K562 (cell line): Measurements from ENCODE around the gene SYT14. TPM values are rescaled to one million over a fixed set of nuclear protein-coding genes. Genes with fewer than 3 reads are reported as not detected.

ENCODE experiments used
- ATAC-seq: fragments of 200-7000 bp; cut with Tn5 transposase; 3 replicates; pipeline ENCODE4 v1.9.1; 2020; ENCODE audit warnings: moderate library complexity
- BruUV-seq: library from RNA; stranded (reverse); fragments of 400-500 nt; replicated peaks from 2 replicates; lab custom pipeline; 2021; lab: Mats Ljungman, UMichigan
- CTCF ChIA-PET: fragments of 300-600 bp; formaldehyde crosslinking; extraction: SDS; loops from one replicate; lab custom pipeline; 2021; ENCODE audit warnings: low intra/inter-chr PET ratio; lab: Yijun Ruan, JAX
- POLR2A ChIA-PET: fragments of 300-600, 350-650 bp; sonication (Branson Sonifier 250); formaldehyde crosslinking; extraction: SDS; loops from one replicate; lab custom pipeline; 2021; ENCODE audit warnings: antibody characterized with exemption, inconsistent platforms; lab: Yijun Ruan, JAX
- DNase-seq, 4 experiments: peaks; one replicate each; pipeline versions ENCODE4 v3.0.0 to v3.0.0-alpha.2; 2011 to 2018; ENCODE audit warnings: low spot score in 3 of 4, mixed read lengths in 3 of 4; ENCODE audit errors: extremely low read depth in 1 of 4
- FAIRE-seq: peaks from 2 replicates; lab custom pipeline; 2011; peaks lifted over from hg19 to GRCh38; lab: Jason Lieb, UNC
- H2AFZ ChIP-seq: 2 replicates; pipeline ENCODE4 v1.6.0; 2011; ENCODE audit warnings: low read depth, low read length, control low read depth, inconsistent platforms
- H3K27ac ChIP-seq: fragments of 200-600 bp; 3 replicates; pipeline ENCODE4 v1.8.0; 2011; ENCODE audit warnings: low read depth, mild to moderate bottlenecking, control low read depth, inconsistent platforms, low read length, moderate library complexity, mixed read lengths; ENCODE audit errors: extremely low read depth
- H3K27me3 ChIP-seq, 2 experiments: fragments of 300-600 bp in 1 of 2; 2 replicates in 1 of 2; 3 replicates in 1 of 2; pipeline versions ENCODE4 v1.6.0 to v1.8.0; 2011; ENCODE audit warnings: inconsistent platforms in 2 of 2, low read length in 2 of 2, mild to moderate bottlenecking in 1 of 2, mixed read lengths in 1 of 2, moderate library complexity in 1 of 2; ENCODE audit not compliant: control insufficient read depth in 2 of 2, insufficient read depth in 2 of 2
- H3K36me3 ChIP-seq: fragments of 300-600 bp; 3 replicates; pipeline ENCODE4 v1.8.0; 2011; ENCODE audit warnings: mild to moderate bottlenecking, low read length, inconsistent platforms; ENCODE audit not compliant: control insufficient read depth, insufficient read depth
- H3K4me1 ChIP-seq, 2 experiments: fragments of 200-600 bp in 1 of 2; replicated peaks in 1 of 2; 2 replicates in 1 of 2; 3 replicates in 1 of 2; pipeline versions ENCODE4 v1.5.1 to v1.8.0; 2011; ENCODE audit warnings: inconsistent platforms in 2 of 2, low read length in 2 of 2, mild to moderate bottlenecking in 1 of 2, mixed read lengths in 1 of 2, moderate library complexity in 1 of 2; ENCODE audit not compliant: control insufficient read depth in 2 of 2, insufficient read depth in 2 of 2
- H3K4me2 ChIP-seq: 2 replicates; pipeline ENCODE4 v1.6.1; 2011; ENCODE audit warnings: low read length, control low read depth, inconsistent platforms, mixed read lengths; ENCODE audit not compliant: insufficient read depth
- H3K4me3 ChIP-seq: fragments of 200-600 bp; sonication (generic), shearing (Covaris generic); 2 replicates; pipeline ENCODE4 v1.5.1; 2016; ENCODE audit warnings: control low read depth, inconsistent platforms
- H3K79me2 ChIP-seq: fragments of 200-600 bp; 3 replicates; pipeline ENCODE4 v1.8.0; 2011; ENCODE audit warnings: low read length, inconsistent platforms; ENCODE audit not compliant: control insufficient read depth, insufficient read depth
- H3K9ac ChIP-seq, 2 experiments: 2 replicates each; pipeline versions ENCODE4 v1.6.0 to v1.6.1; 2011; ENCODE audit warnings: low read depth in 2 of 2, low read length in 2 of 2, control low read depth in 1 of 2, inconsistent platforms in 1 of 2, mild to moderate bottlenecking in 1 of 2, mixed read lengths in 1 of 2; ENCODE audit not compliant: insufficient read depth in 1 of 2
- H3K9me1 ChIP-seq: one replicate; pipeline ENCODE4 v1.6.0; 2011; ENCODE audit warnings: inconsistent platforms, mild to moderate bottlenecking, low read length, moderate library complexity; ENCODE audit not compliant: control insufficient read depth, insufficient read depth
- H3K9me3 ChIP-seq: replicated peaks from 2 replicates; pipeline ENCODE4 v1.5.1; 2011; ENCODE audit warnings: low read depth, low read length, inconsistent platforms; ENCODE audit not compliant: control insufficient read depth, insufficient read depth
- H4K20me1 ChIP-seq: replicated peaks from 2 replicates; pipeline ENCODE4 v1.6.1; 2011; ENCODE audit warnings: low read length, inconsistent platforms, mixed read lengths; ENCODE audit not compliant: control insufficient read depth, insufficient read depth
- EHMT2 ChIP-seq: fragments of 450-650 bp; IDR thresholded peaks from 2 replicates; pipeline ENCODE4 v1.6.1; 2018; ENCODE audit warnings: antibody characterized with exemption
- ETV1 ChIP-seq: fragments of 450-650 bp; conservative IDR thresholded peaks from 2 replicates; pipeline ENCODE4 v1.6.1; 2016; ENCODE audit warnings: missing genetic modification characterization, control low read depth, low read depth, missing compliant biosample characterization
- HOXB6 ChIP-seq: fragments of 250-450 bp; sonication (Bioruptor Pico); IDR thresholded peaks from 2 replicates; pipeline ENCODE4 v1.5.1; 2022; ENCODE audit warnings: mild to moderate bottlenecking, borderline replicate concordance
- MTF1 ChIP-seq: fragments of 250-450 bp; sonication (Bioruptor Pico); IDR thresholded peaks from 2 replicates; pipeline ENCODE4 v1.9.0; 2021; ENCODE audit warnings: moderate library complexity, mild to moderate bottlenecking, inconsistent platforms, borderline replicate concordance
- POLR2AphosphoS5 ChIP-seq: IDR thresholded peaks from 2 replicates; pipeline ENCODE4 v1.6.1; 2011; ENCODE audit warnings: mild to moderate bottlenecking, low read depth, low read length, moderate library complexity; ENCODE audit not compliant: control insufficient read depth, insufficient read depth
- SMARCA5 ChIP-seq: fragments of 450-650 bp; IDR thresholded peaks from 2 replicates; pipeline ENCODE4 v1.6.1; 2016
- THRA ChIP-seq: fragments of 450-650 bp; IDR thresholded peaks from 2 replicates; pipeline ENCODE4 v1.6.1; 2017; ENCODE audit warnings: mild to moderate bottlenecking, moderate library complexity
- ZNF184 ChIP-seq: sonication (generic); formaldehyde crosslinking; IDR thresholded peaks from 2 replicates; pipeline ENCODE4 v1.5.0; 2020; ENCODE audit warnings: missing genetic modification reagents
- ZNF253 ChIP-seq: fragments of 250-450 bp; sonication (Bioruptor Pico); conservative IDR thresholded peaks from 2 replicates; pipeline ENCODE4 v1.6.1; 2021; ENCODE audit warnings: mild to moderate bottlenecking
- ZNF263 ChIP-seq: sonication (generic); formaldehyde crosslinking; IDR thresholded peaks from 2 replicates; pipeline ENCODE4 v1.8.0; 2022; ENCODE audit warnings: mild to moderate bottlenecking, missing genetic modification reagents, borderline replicate concordance
- ZNF551 ChIP-seq: fragments of 250-450 bp; sonication (Bioruptor Pico); IDR thresholded peaks from 2 replicates; pipeline ENCODE4 v1.5.0; 2021; ENCODE audit warnings: mild to moderate bottlenecking, moderate library complexity
- ZNF764 ChIP-seq: fragments of 250-450 bp; sonication (Bioruptor Pico); IDR thresholded peaks from 2 replicates; pipeline ENCODE4 v1.4.0; 2020; ENCODE audit warnings: low read depth, mild to moderate bottlenecking, moderate library complexity
- WGBS: fragments of 100-300 bp; shearing (Covaris generic); methylation state at CpG from one replicate; pipeline ENCODE4 v1.1.6; 2016; ENCODE audit warnings: low coverage, mixed read lengths; ENCODE audit not compliant: insufficient coverage; ENCODE audit errors: missing lambda C conversion rate; 5-methylcytosine and 5-hydroxymethylcytosine counted together
- in situ Hi-C: fragments of 300-500 bp; cut with MboI; formaldehyde crosslinking; loops from 4 replicates; pipeline ENCODE4 v1.15.0; 2018; ENCODE audit warnings: inconsistent platforms, mixed read lengths
- intact Hi-C: fragments of 100-400 bp; cut with micrococcal nuclease; formaldehyde crosslinking; loops from 2 replicates; pipeline ENCODE4 v1.14.2; 2022
- polyA plus RNA-seq, 8 experiments: library from polyadenylated mRNA; depleted of rRNA in 4 of 8; stranded (reverse) in 5 of 8; unstranded in 3 of 8; fragments of >200 nt; fragmentation: Nextera tagmentation in 2 of 8; fragmentation: Illumina TruSeq in 1 of 8; extraction: Ambion mirVana in 2 of 8; extraction: Trizol in 1 of 8; gene quantifications; 2 replicates each; pipeline versions ENCODE4 v1.2.1 to v1.2.3, GENCODE V29; 2011 to 2014; ENCODE audit warnings: inconsistent platforms in 1 of 8, missing spikeins in 1 of 8
- total RNA-seq, 7 experiments: library from RNA; depleted of rRNA in 6 of 7; stranded (reverse); fragments of >200 nt in 6 of 7; fragmentation: Illumina TruSeq in 2 of 7; extraction: Trizol in 2 of 7; gene quantifications; 2 replicates each; pipeline versions ENCODE4 v1.2.1 to v1.2.3, GENCODE V29; 2011 to 2021; ENCODE audit warnings: low replicate concordance in 1 of 7
- TF ChIP-seq, protein P1 (sequence below): fragments of 450-650 bp; IDR thresholded peaks from one replicate; pipeline ENCODE4 v1.6.1; 2018; ENCODE audit warnings: mild to moderate bottlenecking, moderate library complexity; ENCODE audit not compliant: partially characterized antibody
- TF ChIP-seq, protein P2 (sequence below): fragments of 250-450 bp; sonication (Bioruptor Pico); IDR thresholded peaks from 2 replicates; pipeline ENCODE4 v1.6.1; 2021; ENCODE audit warnings: mild to moderate bottlenecking

SYT14 gene
- total and polyA plus RNA-seq, 9 of the 15 experiments (the other 6 are each of a cell fraction or from before 2014, with no cell fraction given), result 0.01 to 0.04 TPM; not detected in 7

DNA sequence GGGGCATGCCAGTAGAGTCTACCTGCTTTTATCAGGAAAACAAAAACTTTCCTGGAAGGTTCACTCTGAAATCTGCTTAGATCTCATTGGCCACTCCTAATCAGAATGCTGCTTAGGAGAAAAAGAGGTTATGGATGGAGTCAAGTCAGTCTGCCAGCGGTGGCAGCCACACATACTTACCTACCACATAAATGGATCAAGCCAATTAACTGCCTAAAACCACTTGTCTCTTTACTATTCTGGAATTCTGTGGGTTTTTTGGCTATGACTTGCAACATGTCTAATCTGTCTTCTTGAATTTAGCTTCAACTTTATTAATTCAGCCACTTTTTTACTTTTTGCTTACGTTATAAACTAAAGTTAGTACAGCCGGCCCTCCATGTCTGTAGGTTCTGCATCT, 154.3 kb downstream of the SYT14 start (continued):
- TF ChIP-seq ETV1 (no peak), MTF1 (CRISPR knock-in tag) (no peak), ZNF253 (CRISPR knock-in tag) (no peak)

GRCh38 chr1:210093461-210093860, 155.4 kb downstream of the SYT14 start:
- H3K9me1 ChIP-seq, result no peaks in the 10 kb centered on the region
- FAIRE-seq (no peak), DNase-seq (no peak), ATAC-seq (no peak)
- in situ Hi-C loops (no loop called here), intact Hi-C loops (no loop called here)
- H3K27me3 ChIP-seq, result no peaks in the 10 kb centered on the region
- H4K20me1 ChIP-seq, result no peaks in the 10 kb centered on the region
- H3K4me2 ChIP-seq, result no peak overlapping the region
- BruUV-seq, result no TSS peak
- H3K9me3 ChIP-seq, result no peaks in the 10 kb centered on the region
- no peak overlapping the region for H2AFZ ChIP-seq
- no peaks in the 10 kb centered on the region for H3K79me2 ChIP-seq
- TF ChIP-seq, protein P1, sequence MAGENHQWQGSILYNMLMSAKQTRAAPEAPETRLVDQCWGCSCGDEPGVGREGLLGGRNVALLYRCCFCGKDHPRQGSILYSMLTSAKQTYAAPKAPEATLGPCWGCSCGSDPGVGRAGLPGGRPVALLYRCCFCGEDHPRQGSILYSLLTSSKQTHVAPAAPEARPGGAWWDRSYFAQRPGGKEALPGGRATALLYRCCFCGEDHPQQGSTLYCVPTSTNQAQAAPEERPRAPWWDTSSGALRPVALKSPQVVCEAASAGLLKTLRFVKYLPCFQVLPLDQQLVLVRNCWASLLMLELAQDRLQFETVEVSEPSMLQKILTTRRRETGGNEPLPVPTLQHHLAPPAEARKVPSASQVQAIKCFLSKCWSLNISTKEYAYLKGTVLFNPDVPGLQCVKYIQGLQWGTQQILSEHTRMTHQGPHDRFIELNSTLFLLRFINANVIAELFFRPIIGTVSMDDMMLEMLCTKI, result no peak
- TF ChIP-seq SMARCA5, result no peak
- no peak for TF ChIP-seq ZNF263 (CRISPR knock-in tag)
- no peak for TF ChIP-seq ZNF184 (CRISPR knock-in tag)
- TF ChIP-seq, protein P2, sequence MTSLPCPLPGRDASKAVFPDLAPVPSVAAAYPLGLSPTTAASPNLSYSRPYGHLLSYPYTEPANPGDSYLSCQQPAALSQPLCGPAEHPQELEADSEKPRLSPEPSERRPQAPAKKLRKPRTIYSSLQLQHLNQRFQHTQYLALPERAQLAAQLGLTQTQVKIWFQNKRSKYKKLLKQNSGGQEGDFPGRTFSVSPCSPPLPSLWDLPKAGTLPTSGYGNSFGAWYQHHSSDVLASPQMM, result no peak
- no peak for TF ChIP-seq HOXB6
- no peak for TF ChIP-seq ZNF551 (CRISPR knock-in tag)
- TF ChIP-seq EHMT2, result no peak
- no peak for TF ChIP-seq THRA
- TF ChIP-seq ZNF764, result no peak
- no peak for TF ChIP-seq POLR2AphosphoS5
- H3K36me3 ChIP-seq, result no peaks in the 10 kb centered on the region
- 3% methylated on average over 3 of the region's 3 CpGs for WGBS
- H3K4me3 ChIP-seq, result no peak overlapping the region
- no peaks in the 10 kb centered on the region for H3K4me1 ChIP-seq
- ChIA-PET POLR2A (no interaction called here), CTCF (no interaction called here)
- no peak overlapping the region for H3K27ac ChIP-seq
- no peak overlapping the region for H3K9ac ChIP-seq
